ENCODE results near the gene SRF.

SRF gene

DNA sequence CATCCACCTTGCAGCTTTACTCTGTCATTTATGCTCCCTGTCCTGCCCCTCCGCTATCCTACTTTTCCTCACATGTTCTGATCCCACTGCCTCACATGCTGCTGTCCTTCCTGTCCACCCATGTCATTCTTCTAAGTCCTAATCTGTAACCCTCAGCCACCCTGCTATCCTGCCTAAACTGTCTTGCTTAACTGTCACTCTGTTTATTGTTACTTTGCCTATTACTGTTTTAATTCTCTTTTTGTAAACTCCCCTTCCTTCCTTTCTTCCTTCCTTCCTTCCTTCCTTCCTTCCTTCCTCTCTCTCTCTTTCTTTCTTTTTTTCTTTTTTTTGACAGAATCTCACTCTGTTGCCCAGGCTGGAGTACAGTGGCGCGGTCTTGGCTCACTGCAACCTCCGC, 12.4 kb downstream of the SRF start:
- DNase-seq (ENCODE audit: low read depth in 2 of 2), result no peak

DNA sequence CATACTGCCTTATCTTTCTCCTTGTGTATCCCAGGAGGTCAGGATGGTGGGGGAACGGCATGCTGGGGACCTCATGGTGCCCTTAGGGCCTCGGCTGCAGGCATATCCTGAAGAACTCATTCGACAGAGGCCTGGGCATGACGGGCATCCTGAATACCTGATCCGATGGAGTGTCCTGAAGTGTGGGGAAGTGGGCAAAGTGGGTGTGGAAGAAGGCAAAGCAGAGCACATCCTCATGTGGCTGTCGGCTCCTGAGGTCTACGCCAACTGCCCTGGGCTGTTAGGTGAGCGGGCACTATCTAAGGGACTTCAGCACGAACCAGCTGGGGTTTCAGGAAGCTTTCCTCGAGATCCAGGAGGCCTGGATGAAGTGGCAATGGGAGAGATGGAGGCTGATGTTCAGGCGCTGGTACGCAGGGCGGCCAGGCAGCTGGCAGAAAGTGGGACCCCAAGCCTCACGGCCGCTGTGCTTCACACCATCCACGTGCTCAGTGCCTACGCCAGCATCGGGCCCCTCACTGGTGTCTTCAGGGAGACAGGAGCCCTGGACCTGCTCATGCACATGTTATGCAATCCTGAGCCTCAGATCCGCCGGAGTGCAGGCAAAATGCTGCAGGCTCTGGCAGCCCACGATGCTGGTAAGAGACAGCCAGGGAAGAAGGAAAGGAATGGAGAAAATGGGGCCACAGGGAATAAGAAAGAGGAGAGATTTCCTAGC, 13.4 kb downstream of the SRF start:
- no peak for DNase-seq (ENCODE audit: low read depth in 2 of 2)

DNA sequence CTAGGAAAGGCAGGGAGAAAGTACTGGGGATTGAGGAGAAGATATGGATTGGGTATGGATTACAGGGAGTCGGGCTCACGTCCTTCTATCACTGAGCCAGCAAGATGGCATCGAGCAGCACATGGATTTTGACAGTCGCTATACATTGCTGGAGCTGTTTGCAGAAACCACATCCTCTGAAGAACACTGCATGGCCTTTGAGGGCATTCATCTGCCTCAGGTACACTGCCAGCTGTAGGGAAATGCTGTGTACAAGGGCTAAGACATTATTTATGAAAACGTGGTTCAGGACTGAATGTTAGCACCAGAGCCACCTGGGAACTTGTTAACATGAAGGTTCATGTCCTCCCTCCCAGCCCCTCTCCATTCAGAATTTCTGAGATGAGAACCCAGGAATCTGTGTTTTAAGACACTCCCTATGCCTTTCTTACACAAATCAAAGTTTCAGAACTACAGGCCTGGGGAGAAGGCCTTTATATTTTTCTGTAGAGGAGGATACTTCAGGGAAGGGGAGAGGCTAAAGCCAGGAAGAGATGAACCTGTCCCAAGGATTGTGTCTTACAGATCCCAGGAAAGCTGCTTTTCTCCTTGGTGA, 14.4 kb downstream of the SRF start:
- no peak for DNase-seq (ENCODE audit: low read depth in 2 of 2)

DNA sequence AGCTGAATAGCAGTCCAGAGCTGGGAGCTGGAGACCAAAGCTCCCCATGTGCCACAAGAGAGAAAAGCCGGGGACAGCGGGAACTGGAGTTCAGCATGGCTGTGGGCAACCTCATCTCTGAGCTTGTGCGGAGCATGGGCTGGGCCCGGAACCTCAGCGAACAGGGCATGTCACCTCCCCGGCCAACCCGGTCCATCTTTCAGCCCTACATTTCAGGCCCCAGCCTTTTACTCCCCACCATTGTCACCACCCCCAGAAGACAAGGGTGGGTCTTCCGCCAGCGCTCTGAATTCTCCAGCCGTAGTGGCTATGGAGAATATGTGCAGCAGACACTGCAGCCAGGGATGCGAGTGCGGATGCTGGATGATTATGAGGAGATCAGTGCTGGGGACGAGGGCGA, 14.9 kb downstream of the SRF start:
- no peak for DNase-seq (ENCODE audit: low read depth in 2 of 2)

DNA sequence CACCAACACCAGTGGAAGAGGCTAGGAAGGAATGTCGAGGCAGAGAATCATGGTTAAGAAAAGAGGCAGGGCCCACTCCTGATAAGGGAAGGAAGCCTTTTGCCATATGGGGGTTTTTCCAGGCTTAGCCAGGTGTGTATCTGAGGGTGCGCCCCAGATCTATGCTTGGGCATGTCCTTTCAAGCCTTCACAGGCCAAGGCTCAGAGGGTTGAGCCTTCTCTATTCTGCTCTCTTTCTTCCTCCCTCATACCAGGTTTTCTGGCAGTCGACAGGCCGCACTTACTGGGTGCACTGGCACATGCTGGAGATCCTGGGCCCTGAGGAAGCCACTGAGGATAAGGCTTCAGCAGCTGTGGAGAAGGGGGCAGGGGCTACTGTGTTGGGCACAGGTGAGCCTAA, 15.6 kb downstream of the SRF start:
- DNase-seq (ENCODE audit: low read depth in 2 of 2), result no peak

DNA sequence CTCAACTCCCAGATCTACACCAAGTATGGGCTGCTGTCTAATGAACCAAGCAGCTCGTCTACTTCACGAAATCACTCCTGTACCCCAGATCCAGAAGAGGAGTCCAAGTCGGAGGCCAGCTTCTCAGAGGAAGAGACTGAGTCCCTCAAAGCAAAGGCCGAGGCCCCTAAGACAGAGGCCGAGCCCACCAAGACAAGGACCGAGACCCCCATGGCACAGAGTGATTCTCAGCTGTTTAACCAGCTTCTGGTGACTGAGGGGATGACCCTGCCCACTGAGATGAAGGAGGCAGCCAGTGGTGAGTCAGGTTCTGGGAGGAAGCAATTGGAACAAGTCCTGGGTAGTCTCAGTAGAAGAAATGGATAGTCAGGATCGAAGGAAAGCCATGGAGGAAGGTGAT, 16.8 kb downstream of the SRF start:
- DNase-seq (ENCODE audit: low read depth in 2 of 2), result no peak

DNA sequence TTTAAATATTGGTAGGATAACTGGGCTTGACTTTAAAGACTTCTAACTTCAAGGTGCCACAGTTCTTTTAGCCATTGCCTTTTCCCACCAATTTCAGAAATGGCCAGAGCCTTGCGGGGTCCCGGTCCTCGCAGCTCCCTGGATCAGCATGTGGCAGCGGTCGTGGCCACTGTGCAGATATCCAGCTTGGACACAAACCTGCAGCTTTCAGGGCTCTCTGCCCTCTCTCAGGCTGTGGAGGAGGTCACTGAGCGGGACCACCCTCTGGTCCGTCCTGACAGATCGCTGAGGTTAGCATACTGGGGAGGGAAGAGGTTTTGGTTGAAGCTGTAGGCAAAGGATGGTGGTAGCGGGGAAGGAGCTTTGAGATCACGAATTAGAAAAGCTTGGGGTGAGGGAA, 17.4 kb downstream of the SRF start:
- no peak for DNase-seq (ENCODE audit: low read depth in 2 of 2)

DNA sequence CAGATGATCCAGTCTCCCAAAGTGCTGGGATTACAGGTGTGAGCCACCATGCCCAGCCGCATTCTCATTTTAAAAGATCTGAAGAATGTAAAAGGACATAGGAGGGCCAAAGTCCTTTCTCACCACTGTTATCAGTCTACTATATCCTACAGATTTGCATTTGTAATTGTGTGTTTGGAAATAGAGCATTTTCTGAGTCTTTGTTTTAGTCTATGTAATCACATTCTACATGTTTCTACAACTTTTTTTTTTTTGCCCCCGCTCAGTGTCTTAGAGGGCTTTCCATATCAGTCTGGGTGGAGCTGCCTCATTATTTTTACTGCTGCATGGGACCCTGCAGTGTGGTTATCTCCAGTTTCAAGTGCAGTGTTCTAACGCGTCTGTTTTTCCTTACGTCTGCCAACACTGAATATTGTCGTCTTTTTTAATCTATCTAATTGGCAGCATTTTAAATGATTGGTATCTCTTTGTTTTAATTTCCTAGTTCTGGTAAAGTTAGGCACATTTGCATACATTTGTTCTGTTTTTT, 18.8 kb downstream of the SRF start:
- DNase-seq (ENCODE audit: low read depth in 2 of 2), result no peak

DNA sequence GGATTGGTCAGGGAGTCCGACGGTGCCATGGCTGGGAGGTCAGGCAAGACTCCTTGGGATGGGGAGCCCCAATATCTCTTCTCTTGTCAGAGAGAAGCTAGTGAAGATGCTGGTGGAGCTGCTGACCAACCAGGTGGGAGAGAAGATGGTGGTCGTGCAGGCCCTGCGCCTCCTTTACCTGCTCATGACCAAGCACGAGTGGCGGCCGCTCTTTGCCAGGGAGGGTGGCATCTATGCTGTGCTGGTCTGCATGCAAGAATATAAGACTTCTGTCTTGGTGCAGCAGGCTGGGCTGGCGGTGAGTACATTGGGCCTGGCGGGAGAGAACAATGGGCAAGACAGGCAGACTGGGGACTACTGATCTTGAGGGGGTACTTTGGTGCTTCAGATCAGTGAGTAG, 21.8 kb downstream of the SRF start:
- no peak for DNase-seq (ENCODE audit: low read depth in 2 of 2)

DNA sequence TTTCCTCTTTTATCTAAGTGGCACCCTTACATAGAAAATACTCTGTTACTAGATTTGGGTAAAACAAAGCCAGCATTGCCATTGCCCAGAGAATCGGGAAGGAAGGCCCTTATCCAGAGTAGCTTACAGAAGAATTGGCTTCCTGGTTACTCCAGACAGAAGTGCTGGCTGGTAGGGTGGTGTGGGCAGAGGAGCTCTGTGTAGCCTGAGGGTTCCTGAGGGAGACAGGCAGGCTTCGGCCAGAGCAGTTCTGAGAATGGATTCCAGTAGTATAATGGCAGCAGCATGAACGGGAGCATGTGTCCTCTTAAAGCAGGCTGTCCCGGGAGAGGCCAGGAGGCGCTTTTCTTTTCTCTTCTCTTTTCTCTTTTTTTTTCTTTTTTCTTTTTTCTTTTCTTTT, 22.9 kb downstream of the SRF start:
- DNase-seq (ENCODE audit: low read depth in 2 of 2), result no peak

DNA sequence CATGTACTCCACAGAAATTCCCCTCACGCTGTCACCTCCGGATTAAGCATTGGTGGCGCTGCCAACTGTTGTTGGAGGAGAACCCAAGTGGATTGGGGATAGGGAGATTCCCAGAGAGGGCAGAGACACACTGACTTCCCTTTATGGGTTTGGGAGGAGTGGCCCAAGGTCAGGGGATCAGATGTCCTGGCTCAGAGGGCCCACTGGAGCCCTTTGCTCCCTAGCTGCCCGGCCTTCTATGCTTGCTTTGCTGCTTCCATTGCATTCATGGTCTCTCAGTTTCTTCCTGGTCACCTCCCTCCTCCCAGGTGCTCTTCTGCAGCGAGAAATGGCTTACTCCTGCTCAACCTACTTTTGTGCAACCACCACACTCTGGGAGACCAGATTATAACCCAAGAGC, 25.3 kb downstream of the SRF start:
- no peak for DNase-seq (ENCODE audit: low read depth in 2 of 2)

DNA sequence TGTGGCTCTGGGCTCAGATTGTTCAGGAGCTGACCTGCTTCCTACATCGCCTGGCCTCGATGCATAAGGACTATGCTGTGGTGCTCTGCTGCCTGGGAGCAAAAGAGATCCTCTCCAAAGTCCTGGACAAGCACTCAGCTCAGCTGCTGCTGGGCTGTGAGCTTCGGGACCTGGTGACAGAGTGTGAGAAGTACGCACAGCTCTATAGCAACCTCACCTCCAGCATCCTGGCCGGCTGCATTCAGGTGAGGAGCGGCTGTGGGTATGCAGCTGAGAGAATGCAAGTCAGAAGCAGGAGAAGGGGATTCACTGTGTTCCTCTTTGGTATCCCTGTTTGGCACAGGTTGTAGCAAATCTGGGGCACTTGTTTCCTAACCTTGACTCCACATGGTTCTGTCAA, 28.8 kb downstream of the SRF start:
- DNase-seq (ENCODE audit: low read depth in 2 of 2), result no peak

DNA sequence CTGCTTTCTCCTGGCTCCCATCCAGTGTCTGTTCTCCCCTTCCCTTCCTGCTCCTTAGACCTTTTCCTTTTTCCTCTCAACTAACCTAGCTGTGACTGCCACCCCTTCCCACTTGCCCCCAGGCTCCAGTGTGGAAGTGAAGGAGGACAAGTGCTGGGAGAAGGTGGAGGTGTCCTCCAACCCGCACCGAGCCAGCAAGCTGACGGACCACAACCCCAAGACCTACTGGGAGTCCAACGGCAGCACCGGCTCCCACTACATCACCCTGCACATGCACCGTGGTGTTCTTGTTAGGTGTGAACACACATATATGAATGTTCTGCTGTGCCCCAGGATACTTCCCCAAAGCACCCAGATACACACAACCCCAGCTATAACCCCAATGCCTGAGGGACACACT, 29.5 kb downstream of the SRF start:
- DNase-seq (ENCODE audit: low read depth in 2 of 2), result no peak

DNA sequence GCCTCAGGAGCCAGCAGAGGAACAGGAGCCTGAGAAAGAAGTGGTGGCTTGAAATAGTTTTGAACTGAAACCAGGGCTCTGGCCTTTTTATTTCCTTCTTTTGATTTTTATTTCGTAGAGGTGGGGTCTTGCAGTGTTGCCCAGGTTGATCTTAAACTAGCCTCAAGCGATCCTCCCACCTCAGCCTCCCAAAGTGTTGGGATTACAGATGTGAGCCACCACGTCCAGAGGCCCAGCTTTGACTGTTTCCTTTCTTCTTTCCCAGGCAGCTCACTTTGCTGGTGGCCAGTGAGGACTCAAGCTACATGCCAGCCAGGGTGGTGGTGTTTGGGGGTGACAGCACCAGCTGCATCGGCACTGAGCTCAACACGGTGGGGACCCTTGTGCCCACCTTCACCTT, 31.4 kb downstream of the SRF start:
- no peak for DNase-seq (ENCODE audit: low read depth in 2 of 2)

DNA sequence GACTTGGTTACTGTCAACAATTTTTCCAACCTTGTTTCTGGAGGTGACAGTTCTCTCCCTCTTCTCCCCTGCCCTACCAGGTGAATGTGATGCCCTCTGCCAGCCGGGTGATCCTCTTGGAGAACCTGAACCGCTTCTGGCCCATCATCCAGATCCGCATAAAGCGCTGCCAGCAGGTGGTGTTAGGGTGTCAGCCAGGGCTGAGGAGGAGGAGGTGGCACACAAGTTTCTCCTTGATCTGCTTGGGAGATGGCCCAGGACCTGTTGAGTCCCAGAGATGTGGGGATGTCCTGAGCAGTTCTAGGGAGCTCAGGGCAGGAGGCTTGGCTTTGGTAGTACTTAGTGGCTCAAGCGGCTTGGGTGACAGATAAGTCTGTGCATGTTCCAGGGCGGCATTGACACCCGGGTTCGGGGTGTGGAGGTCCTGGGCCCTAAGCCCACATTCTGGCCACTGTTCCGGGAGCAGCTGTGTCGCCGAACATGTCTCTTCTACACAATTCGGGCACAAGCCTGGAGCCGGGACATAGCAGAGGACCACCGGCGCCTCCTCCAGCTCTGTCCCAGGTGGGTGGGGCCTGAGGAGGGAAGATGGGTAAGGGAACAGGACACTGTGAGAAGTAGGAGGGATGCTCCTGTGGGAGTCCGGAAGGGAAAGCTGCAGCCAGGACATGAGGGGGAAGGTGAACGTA, 32.1 kb downstream of the SRF start:
- no peak for DNase-seq (ENCODE audit: low read depth in 2 of 2)

DNA sequence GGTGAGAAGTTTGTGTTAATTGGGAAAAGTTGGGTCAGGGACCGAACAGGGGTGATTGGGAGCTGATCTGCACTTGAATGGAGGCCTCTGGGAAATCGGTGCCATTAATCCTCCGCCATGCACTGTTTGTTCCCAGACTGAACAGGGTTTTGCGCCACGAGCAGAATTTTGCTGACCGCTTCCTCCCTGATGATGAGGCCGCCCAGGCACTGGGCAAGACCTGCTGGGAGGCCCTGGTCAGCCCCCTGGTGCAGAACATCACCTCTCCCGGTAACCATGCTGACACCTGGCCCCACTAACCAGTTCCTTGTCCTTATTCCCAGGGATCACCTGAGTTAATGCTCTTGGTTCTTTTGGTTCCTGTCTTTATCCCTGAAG, 32.6 kb downstream of the SRF start:
- no peak for DNase-seq (ENCODE audit: low read depth in 2 of 2)

DNA sequence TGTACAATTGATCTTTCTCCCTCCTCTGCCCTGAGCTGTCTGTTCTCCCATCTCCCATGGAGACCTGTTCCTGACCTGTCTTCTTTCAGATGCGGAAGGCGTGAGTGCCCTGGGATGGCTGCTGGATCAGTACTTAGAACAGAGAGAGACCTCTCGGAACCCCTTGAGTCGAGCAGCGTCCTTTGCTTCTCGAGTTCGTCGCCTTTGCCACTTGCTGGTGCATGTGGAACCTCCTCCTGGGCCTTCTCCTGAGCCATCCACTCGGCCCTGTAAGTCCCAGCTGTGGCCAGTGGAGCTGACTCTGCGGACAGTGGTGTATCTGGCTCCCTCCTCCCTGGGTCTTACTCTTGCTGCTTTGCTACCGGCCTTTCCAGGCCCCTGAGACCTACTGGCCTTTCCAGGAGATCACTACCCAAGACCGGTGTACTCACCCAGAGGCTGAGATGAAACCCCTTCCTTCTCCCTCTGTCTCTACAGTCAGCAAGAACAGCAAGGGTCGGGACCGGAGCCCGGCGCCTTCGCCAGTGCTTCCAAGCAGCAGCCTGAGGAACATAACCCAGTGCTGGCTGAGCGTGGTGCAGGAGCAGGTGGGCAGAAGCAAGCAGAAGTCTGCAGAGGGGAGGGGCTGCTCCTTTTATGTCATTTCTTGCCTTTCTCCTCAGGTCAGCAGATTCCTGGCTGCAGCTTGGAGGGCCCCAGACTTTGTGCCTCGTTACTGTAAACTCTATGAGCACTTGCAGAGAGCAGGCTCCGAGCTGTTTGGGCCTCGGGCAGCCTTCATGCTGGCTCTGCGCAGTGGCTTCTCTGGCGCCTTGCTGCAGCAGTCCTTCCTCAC, 33.4 kb downstream of the SRF start:
- DNase-seq (ENCODE audit: low read depth in 2 of 2), result no peak

DNA sequence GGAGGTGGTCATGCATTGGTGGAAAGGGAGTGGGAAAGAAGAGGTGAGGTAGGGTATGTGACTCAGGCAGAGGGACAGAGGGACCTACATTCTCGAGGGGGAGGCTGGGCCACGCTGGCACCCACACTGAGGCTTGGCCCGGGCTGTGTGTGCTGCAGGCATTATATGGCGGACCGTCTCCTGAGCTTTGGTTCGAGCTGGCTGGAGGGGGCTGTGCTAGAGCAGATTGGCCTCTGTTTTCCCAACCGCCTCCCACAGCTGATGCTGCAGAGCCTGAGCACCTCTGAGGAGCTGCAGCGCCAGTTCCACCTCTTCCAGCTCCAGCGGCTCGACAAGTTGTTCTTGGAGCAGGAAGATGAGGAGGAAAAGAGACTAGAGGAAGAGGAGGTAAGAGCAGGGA, 34.8 kb downstream of the SRF start:
- no peak for DNase-seq (ENCODE audit: low read depth in 2 of 2)

DNA sequence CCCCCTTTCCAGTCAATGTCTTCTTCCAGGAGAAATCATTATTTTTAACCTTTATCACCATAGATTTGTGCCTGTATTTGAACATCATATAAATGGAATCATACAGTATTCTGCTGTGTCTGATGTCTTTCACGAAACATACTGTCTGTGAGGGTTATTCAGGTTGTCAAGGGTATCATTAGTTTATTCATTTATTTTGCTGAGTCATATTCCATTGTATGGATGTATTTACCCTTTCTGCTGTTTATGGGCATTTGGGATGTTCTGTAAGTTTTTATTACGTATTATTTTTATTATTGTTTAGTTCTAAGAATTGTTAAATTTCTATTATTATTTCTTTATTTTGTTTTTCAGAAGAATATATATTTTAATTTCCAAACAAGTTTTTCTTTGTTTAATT, 36.2 kb downstream of the SRF start:
- no peak for DNase-seq (ENCODE audit: low read depth in 2 of 2)

DNA sequence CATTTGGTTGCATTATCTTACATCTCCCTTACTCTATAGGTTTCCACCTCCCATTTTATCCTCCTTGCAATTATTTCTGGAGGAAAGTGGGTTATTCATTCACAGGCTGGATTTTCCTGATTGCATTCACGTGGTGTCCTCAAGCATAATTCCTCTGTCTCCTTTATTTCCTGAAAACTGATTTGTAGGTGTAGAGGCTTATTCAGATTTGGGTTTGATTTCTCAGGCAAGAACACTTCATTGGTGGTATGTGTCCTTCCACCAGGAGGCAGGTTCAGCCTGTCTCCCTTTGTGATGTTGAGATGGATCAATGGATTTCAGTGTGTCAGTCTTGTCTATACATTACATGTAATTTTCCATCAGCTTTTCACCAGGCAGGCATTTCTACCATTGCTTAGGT, 40.9 kb downstream of the SRF start:
- no peak for DNase-seq (ENCODE audit: low read depth in 2 of 2)

DNA sequence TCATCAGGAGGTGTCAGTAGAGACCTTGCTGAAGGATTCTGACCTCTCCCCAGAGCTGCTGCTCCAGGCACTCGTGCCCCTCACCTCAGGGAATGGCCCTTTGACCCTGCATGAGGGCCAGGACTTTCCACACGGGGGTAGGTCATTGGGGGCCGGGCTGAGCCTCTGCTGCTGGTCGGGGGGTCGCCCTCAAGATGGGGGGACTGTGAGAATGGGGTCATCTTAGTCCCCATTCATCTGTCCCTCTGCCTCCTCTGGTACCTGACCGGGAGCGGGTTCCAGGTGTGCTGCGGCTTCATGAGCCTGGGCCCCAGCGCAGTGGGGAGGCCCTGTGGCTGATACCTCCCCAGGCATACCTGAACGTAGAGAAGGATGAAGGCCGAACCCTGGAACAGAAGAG, 42.4 kb downstream of the SRF start:
- DNase-seq (ENCODE audit: low read depth in 2 of 2), result no peak

DNA sequence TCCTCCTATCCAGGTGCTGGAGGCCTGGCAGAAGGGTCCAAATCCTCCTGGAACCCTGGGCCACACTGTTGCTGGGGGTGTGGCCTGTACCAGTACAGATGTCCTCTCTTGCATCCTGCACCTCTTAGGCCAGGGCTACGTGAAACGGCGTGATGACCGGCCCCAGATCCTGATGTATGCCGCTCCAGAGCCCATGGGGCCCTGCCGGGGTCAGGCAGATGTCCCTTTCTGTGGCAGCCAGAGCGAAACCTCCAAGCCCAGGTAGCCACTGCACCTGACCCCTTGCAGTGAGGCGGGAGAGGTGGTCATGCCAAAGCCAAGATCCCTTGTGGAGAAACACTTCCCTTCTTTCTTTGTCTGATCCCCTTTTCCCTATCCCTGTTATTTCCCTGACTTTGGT, 44.0 kb downstream of the SRF start:
- no peak for DNase-seq (ENCODE audit: low read depth in 2 of 2)

Data from fibroblast of skin of left biceps (primary cell).